Astrocyte (in vitro differentiated cells and primary cell): ENCODE data around the gene PKD1. TPM values are rescaled to one million over a fixed set of nuclear protein-coding genes. Genes with fewer than 3 reads are reported as not detected.

Source experiments
- DNase-seq: peaks from one replicate; pipeline ENCODE4 v3.0.0-alpha.2; 2010; ENCODE audit warnings: low read depth
- FAIRE-seq: peaks from 2 replicates; lab custom pipeline; 2011; peaks lifted over from hg19 to GRCh38; lab: Jason Lieb, UNC
- H2AFZ ChIP-seq: 2 replicates; pipeline ENCODE4 v1.6.0; 2012; ENCODE audit warnings: low read depth, low read length, inconsistent platforms
- H3K27ac ChIP-seq: 2 replicates; pipeline ENCODE4 v1.5.1; 2011; ENCODE audit warnings: low read depth, low read length, inconsistent platforms
- H3K27me3 ChIP-seq: 2 replicates; pipeline ENCODE4 v1.6.0; 2011; ENCODE audit warnings: low read length, inconsistent platforms; ENCODE audit not compliant: insufficient read depth
- H3K36me3 ChIP-seq: 2 replicates; pipeline ENCODE4 v1.5.1; 2011; ENCODE audit warnings: low read length, inconsistent platforms; ENCODE audit not compliant: insufficient read depth
- H3K4me1 ChIP-seq: 2 replicates; pipeline ENCODE4 v1.5.1; 2011; ENCODE audit warnings: low read length, inconsistent platforms; ENCODE audit not compliant: insufficient read depth
- H3K4me2 ChIP-seq: 2 replicates; pipeline ENCODE4 v1.6.0; 2012; ENCODE audit warnings: low read length, inconsistent platforms
- H3K4me3 ChIP-seq: 2 replicates; pipeline ENCODE4 v1.5.1; 2011; ENCODE audit warnings: low read depth, mild to moderate bottlenecking, low read length, inconsistent platforms; ENCODE audit not compliant: insufficient read depth
- H3K79me2 ChIP-seq: 2 replicates; pipeline ENCODE4 v1.6.0; 2012; ENCODE audit warnings: mild to moderate bottlenecking, low read length, inconsistent platforms; ENCODE audit not compliant: insufficient read depth
- H3K9ac ChIP-seq: 2 replicates; pipeline ENCODE4 v1.6.0; 2012; ENCODE audit warnings: mild to moderate bottlenecking, low read length, inconsistent platforms
- H3K9me3 ChIP-seq: 2 replicates; pipeline ENCODE4 v1.5.1; 2012; ENCODE audit warnings: low read depth, mild to moderate bottlenecking, low read length, inconsistent platforms; ENCODE audit not compliant: insufficient read depth
- H4K20me1 ChIP-seq: 2 replicates; pipeline ENCODE4 v1.6.0; 2012; ENCODE audit warnings: low read length, inconsistent platforms; ENCODE audit not compliant: insufficient read depth
- H3K27ac Mint-ChIP-seq: one replicate; pipeline ENCODE4 v1.8.0; 2021; ENCODE audit warnings: mild to moderate bottlenecking, mixed read lengths; ENCODE audit not compliant: unreplicated experiment
- H3K27me3 Mint-ChIP-seq: one replicate; pipeline ENCODE4 v1.8.0; 2021; ENCODE audit warnings: low read depth, mixed read lengths; ENCODE audit not compliant: unreplicated experiment
- H3K36me3 Mint-ChIP-seq: one replicate; pipeline ENCODE4 v1.8.0; 2021; ENCODE audit warnings: low read depth, mixed read lengths; ENCODE audit not compliant: unreplicated experiment
- H3K4me1 Mint-ChIP-seq: one replicate; pipeline ENCODE4 v1.8.0; 2021; ENCODE audit warnings: low read depth, mixed read lengths; ENCODE audit not compliant: unreplicated experiment
- H3K4me3 Mint-ChIP-seq: one replicate; pipeline ENCODE4 v1.8.0; 2021; ENCODE audit warnings: mild to moderate bottlenecking, moderate library complexity, mixed read lengths; ENCODE audit not compliant: unreplicated experiment
- H3K9me3 Mint-ChIP-seq: one replicate; pipeline ENCODE4 v1.8.0; 2021; ENCODE audit warnings: mild to moderate bottlenecking, mixed read lengths; ENCODE audit not compliant: unreplicated experiment
- EZH2 ChIP-seq: IDR thresholded peaks from 2 replicates; pipeline ENCODE4 v1.6.1; 2012; ENCODE audit warnings: mild to moderate bottlenecking, low read length, inconsistent platforms; ENCODE audit not compliant: insufficient read depth
- total RNA-seq: library from RNA; stranded (reverse); gene quantifications from 2 replicates; pipeline ENCODE4 v1.2.1, GENCODE V29; 2021
- TF ChIP-seq, protein P1 (sequence below): IDR thresholded peaks from 2 replicates; pipeline ENCODE4 v1.5.1; 2011; ENCODE audit warnings: low read depth, mild to moderate bottlenecking, inconsistent platforms, low read length, moderate library complexity; ENCODE audit not compliant: insufficient read depth

PKD1 gene
- total RNA-seq, 1 donor from 2014 or later = 112 TPM

DNA sequence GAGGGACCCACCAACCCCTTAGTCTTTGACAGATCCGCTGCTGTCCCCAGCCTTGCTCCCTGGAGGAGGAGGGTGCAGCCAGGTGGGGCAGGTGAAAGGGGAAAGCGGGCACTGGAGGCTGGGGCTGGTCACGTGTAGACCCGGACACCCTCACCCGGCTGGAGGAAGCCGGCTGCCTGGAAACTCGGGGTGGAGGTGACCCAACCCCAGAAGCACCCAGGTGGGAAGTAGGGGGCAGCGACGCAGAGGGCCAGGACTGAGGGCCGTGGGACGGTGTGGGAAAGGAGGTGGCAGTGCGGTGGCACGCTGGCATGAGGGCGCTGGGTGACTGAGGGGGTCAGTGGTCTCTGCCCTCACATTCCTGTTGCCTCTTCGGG, 22.6 kb upstream of the PKD1 start:
- peak overlapping the region; percentile 18 for H3K27ac Mint-ChIP-seq
- DNase-seq (no peak), FAIRE-seq (no peak)
- TF ChIP-seq, protein P1, sequence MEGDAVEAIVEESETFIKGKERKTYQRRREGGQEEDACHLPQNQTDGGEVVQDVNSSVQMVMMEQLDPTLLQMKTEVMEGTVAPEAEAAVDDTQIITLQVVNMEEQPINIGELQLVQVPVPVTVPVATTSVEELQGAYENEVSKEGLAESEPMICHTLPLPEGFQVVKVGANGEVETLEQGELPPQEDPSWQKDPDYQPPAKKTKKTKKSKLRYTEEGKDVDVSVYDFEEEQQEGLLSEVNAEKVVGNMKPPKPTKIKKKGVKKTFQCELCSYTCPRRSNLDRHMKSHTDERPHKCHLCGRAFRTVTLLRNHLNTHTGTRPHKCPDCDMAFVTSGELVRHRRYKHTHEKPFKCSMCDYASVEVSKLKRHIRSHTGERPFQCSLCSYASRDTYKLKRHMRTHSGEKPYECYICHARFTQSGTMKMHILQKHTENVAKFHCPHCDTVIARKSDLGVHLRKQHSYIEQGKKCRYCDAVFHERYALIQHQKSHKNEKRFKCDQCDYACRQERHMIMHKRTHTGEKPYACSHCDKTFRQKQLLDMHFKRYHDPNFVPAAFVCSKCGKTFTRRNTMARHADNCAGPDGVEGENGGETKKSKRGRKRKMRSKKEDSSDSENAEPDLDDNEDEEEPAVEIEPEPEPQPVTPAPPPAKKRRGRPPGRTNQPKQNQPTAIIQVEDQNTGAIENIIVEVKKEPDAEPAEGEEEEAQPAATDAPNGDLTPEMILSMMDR = no peak
- TF ChIP-seq EZH2 = no peak
- H3K4me3 ChIP-seq = no peak overlapping the region
- peak overlapping the region; percentile 93 for H3K9ac ChIP-seq
- no peak overlapping the region for H3K4me3 Mint-ChIP-seq
- no peaks in the 10 kb centered on the region for H3K9me3 Mint-ChIP-seq
- H3K36me3 Mint-ChIP-seq = peaks cover 8% of the 10 kb centered on the region
- no peaks in the 10 kb centered on the region for H3K27me3 Mint-ChIP-seq
- H3K27ac ChIP-seq = no peak overlapping the region
- peaks cover 89% of the 10 kb centered on the region for H4K20me1 ChIP-seq
- peak overlapping the region; percentile 92 for H3K4me2 ChIP-seq
- H3K9me3 ChIP-seq = no peaks in the 10 kb centered on the region
- peaks cover 56% of the 10 kb centered on the region for H3K4me1 ChIP-seq
- H3K27me3 ChIP-seq = no peaks in the 10 kb centered on the region
- H3K79me2 ChIP-seq = peaks cover 92% of the 10 kb centered on the region
- H2AFZ ChIP-seq = no peak overlapping the region
- peaks cover 18% of the 10 kb centered on the region for H3K4me1 Mint-ChIP-seq
- peaks cover 7% of the 10 kb centered on the region for H3K36me3 ChIP-seq

DNA sequence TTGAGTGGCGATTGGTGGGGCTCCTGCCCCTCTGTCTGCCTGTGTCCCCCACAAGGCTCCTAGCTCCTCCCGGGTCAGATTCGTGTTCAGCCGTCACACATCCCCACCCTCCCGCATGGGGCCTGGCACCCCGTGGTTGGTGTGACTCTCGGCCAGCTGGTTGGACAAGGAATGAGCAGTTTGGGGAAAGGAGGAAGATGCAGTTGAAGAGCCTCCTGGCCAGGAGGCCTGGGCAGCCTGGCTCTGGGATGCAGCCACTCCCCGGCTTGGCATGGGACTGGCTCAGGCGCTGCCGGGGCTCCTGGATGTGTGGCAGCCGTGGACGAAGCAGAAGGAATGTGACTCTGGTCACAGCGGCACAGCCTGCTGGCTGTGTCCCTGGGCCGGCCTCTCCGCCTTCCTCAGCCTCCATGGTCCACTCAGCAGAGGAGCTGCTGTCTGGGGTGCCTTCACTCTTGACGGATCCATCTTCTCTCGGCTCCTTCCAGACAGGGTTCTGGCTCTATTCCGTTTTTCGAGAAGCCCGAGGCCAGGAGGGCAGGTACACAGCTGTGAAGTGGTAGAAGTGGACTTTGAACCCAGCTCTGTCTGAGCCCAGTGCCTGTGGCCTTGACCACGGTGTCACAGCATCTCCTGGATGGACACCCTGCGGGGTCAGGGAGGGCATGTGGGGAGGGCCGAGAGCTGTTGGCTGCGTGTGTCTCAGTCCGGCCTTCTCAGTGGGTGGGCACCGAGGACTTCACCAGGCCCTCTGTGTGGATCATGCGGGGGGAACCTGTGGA, 22.0 kb upstream of the PKD1 start:
- H3K9ac ChIP-seq = peak overlapping the region; percentile 93
- H3K27me3 ChIP-seq = no peaks in the 10 kb centered on the region
- H3K36me3 ChIP-seq = peaks cover 7% of the 10 kb centered on the region
- Mint-ChIP-seq H3K4me1 (peaks cover 16% of the 10 kb centered on the region), H3K27ac (peak overlapping the region; percentile 84), H3K9me3 (no peaks in the 10 kb centered on the region), H3K4me3 (peak overlapping the region; percentile 96), H3K36me3 (peaks cover 8% of the 10 kb centered on the region), H3K27me3 (no peaks in the 10 kb centered on the region)
- no peaks in the 10 kb centered on the region for H3K9me3 ChIP-seq
- no peak overlapping the region for H3K4me3 ChIP-seq
- no peak for DNase-seq
- H3K79me2 ChIP-seq = peaks cover 92% of the 10 kb centered on the region
- peaks cover 89% of the 10 kb centered on the region for H4K20me1 ChIP-seq
- H3K4me1 ChIP-seq = peaks cover 61% of the 10 kb centered on the region
- no peak overlapping the region for H3K27ac ChIP-seq
- peak overlapping the region; percentile 92 for H3K4me2 ChIP-seq
- no peak for FAIRE-seq
- no peak overlapping the region for H2AFZ ChIP-seq
- TF ChIP-seq, protein P1 = no peak
- TF ChIP-seq EZH2 = no peak

DNA sequence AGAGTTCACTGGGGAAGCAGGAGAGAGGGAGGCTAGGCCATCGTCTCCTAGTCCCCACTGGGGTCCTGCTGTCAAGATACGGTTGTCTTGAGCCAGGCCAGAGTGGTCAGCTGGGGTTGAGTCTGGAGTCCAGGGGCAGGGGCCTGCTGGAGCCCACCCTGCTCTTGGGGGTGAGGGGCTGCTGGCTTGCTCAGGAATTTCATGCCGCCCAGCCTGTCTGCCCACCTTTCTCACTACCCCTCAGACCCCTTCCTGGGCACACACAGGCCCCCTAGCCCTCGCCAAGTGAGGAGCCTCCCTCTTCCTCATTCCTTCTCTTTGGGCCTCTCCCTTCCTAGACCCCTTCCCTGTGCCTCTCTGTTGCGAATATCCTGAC, 21.1 kb upstream of the PKD1 start:
- DNase-seq (no peak), FAIRE-seq (no peak)
- H3K4me2 ChIP-seq = peak overlapping the region; percentile 92
- TF ChIP-seq, protein P1 = no peak
- no peak for TF ChIP-seq EZH2
- H3K79me2 ChIP-seq = peaks cover 92% of the 10 kb centered on the region
- peaks cover 23% of the 10 kb centered on the region for H3K4me1 Mint-ChIP-seq
- H2AFZ ChIP-seq = no peak overlapping the region
- H3K27ac ChIP-seq = peak overlapping the region; percentile 7
- peaks cover 89% of the 10 kb centered on the region for H4K20me1 ChIP-seq
- peaks cover 7% of the 10 kb centered on the region for H3K36me3 ChIP-seq
- peak overlapping the region; percentile 93 for H3K9ac ChIP-seq
- H3K4me3 Mint-ChIP-seq = peak overlapping the region; percentile 96
- H3K27me3 ChIP-seq = no peaks in the 10 kb centered on the region
- peaks cover 69% of the 10 kb centered on the region for H3K4me1 ChIP-seq
- no peaks in the 10 kb centered on the region for H3K9me3 Mint-ChIP-seq
- H3K36me3 Mint-ChIP-seq = peaks cover 8% of the 10 kb centered on the region
- H3K4me3 ChIP-seq = peak overlapping the region; percentile 97
- H3K9me3 ChIP-seq = no peaks in the 10 kb centered on the region
- peak overlapping the region; percentile 84 for H3K27ac Mint-ChIP-seq
- H3K27me3 Mint-ChIP-seq = no peaks in the 10 kb centered on the region
